Activated CD8-positive, alpha-beta memory T cell treated with anti-CD3 and anti-CD28 coated beads, Interleukin-2, amount 50 U/mL, for 48 hours (primary cell): ENCODE data around the gene CRTC1.
"Not testable (repeated sequence)": the region's sequence is repeated elsewhere in the genome, so short reads cannot be mapped to it uniquely, and the experiment has no call there.

ENCODE experiments used
- DNase-seq: peaks from one replicate; pipeline ENCODE4 v3.0.0-alpha.2; 2020

The CRTC1 gene

DNA sequence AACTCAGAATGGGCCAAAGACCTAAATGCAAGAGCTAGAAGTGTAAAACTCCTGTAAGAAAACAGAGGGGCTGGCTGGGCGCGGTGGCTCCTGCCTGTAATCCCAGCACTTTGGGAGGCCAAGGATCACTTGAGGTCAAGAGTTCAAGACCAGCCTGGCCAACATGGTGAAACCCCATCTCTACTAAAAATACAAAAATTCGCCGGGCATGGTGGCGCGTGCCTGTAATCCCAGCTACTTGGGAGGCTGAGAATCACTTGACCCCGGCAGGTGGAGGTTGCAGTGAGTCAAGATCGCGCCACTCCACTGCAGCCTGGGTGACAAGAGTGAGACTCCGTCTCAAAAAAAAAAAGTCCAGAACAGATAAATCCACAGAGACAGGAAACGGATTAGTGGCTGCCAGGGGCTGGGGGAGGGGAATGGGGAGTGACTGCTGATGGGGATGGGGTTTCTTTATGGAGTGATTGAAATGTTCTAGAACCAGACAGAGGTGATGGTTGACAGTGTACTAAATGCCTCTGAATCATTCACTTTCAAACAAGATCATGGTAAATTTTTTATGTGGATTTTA, 50.4 kb downstream of the CRTC1 start:
- not testable (repeated sequence) for DNase-seq

DNA sequence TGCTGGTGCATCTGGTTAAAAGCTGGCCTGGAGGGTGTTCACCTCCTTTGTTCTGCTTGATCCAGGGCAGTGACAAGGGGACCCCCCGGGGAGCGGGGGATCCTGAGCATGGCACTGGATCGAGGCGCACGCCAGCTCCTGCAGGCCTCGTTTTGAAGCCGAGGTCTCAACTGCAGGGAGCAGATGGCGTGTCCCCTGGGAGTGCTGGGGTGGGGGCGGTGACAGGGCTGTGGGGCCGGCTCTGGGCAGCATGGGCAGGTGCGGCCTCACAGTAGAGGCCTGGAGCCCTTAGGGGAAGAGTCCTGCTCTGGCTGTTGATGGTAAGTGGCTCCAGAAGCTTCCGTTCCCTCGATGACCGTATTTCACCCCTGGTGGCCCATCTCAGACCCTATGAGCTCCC, 51.8 kb downstream of the CRTC1 start:
- no peak for DNase-seq

DNA sequence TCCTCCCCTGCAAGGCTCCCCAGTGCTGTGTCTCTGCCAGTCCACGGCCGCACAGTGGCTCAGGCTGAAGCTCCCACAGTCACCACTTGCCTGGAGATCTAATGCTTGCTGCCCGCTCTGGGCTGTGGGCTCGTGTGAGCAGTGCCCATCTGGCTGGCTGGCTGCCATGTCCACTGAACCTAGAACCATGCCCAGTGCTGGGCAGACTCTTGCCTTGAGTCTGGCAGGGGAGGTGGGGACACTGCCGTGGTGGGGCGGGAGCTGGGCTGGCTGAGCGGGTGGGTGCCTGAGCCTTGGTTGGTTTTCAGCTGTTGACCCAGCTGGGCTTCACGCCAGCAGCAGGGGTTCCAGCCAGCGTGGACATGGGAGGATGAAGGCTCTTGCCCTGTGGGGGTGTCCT, 52.3 kb downstream of the CRTC1 start:
- DNase-seq, result no peak

DNA sequence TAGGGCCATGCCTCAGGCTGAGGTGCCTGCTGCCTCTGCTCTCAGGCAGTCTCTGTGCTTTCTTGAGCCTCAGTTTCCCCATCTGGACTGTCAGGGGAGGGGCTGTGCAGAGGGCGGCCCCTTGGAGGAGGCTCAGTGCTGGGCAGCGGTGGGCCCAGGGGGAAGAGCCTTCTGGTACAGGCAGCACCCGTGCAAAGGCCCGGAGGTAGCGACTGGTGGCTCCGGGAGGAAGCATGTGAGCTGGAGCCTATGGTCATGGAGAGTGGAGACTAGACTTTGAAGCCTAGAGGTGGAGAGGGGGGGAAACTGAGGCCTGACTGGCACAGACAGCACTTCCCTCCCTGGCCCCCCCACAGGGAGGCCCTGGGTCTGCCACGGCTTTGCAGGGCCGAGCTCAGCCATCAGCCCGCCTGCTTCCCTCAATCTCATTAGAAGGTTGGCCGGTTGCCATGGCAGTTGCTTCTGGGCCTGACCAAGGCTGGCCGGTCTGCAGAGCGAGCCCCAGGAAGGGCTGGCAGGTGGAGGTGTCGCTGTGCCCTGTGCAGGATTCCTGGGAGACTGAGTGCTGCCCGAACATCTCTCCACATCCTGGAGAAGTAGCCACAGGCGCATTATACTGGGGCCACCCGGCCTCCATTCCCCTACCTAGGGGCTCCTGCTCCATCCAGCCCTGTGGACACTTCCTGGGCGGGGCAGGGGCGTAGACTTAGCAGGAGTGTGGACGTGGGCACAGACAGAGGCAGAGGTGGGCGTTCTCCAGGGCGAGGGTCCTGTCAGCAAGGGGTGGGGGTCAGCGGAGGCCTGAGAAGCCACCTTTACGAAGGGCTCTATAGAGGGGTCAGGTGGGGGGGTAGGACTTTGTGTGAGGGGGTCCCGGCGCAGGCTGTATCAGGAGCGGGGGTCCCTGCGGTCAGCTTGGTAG, 53.2 kb downstream of the CRTC1 start:
- no peak for DNase-seq

DNA sequence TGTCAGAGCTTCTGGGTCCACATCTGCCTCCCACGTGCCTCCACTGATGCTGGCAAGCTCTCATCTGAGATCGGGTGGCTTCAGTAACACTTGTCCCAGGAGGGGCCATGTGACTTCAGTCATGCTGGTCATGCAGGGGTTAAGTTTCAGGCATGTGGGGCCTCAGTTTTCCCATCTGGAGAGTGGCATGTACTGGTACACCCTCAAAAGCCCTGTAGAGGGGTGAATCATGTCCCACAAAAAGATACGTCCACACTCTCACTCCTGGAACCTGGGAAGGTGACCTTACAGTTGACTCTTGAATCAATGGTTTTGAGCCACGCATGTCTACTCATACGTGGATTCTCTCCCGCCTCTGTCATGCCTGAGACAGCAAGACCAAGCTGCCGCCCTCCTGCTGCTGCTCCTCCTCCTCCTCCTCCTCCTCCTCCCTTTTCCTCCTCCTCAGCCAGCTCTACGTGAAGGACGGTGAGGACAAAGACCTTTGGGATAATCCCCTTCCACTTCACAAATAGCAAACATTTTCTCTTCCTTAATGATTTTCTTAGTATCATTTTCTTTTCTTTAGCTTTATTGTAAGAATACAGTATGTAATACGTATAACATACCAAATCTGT, 54.0 kb downstream of the CRTC1 start:
- DNase-seq, result no peak

DNA sequence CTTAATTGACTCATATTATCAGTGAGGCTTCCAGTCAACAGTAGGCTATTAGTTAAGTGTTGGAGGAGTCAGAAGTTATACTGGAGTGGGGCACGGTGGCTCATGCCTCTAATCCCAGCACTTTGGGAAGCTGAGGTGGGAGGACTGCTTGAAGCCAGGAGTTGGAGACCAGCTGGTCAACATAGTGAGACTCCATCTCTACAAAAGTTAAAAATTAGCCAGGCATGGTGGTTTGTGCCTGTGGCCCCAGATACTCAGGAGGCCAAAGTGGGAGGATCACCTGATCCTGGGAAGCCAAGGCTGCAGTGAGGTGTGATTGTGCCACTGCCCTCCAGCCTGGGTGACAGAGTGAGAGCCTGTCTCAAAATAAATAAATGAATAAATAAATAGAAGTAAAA, 54.5 kb downstream of the CRTC1 start:
- DNase-seq, result no peak

DNA sequence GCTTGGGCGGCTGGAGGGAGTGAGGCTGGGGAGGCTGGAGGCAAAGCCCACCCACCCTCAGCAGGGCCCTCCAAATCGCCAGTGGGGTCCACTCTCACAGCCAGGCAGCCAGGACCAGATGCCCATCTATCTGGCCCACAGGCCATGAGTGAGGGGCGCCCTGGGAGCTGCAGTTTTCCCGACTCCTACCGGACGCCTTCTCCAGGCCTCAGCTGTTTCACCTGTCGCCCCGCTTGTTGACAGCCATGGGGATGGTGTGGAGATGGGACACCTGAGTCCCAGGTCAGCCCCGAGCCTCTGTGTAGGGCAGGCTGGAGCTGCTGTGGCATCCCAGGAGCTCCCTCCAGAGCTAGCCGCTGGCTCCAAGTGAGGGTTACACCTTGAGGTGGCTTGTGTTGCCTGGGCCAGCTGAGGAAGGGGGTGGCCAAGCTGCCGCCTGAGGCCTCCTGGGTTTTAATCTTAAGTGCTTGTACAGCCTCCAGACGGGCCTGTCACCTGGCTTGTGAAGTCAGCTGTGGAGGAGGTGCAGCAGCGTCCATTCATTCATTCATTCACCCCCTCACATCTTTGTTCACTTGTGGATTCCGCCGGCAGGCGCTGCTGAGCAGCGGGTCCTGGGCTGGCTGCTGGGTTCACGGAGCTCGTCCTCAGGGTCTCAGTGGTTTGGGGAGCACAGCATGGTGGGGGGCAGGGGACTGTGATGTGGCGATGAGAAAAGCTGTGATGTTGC, 55.6 kb downstream of the CRTC1 start:
- no peak for DNase-seq

DNA sequence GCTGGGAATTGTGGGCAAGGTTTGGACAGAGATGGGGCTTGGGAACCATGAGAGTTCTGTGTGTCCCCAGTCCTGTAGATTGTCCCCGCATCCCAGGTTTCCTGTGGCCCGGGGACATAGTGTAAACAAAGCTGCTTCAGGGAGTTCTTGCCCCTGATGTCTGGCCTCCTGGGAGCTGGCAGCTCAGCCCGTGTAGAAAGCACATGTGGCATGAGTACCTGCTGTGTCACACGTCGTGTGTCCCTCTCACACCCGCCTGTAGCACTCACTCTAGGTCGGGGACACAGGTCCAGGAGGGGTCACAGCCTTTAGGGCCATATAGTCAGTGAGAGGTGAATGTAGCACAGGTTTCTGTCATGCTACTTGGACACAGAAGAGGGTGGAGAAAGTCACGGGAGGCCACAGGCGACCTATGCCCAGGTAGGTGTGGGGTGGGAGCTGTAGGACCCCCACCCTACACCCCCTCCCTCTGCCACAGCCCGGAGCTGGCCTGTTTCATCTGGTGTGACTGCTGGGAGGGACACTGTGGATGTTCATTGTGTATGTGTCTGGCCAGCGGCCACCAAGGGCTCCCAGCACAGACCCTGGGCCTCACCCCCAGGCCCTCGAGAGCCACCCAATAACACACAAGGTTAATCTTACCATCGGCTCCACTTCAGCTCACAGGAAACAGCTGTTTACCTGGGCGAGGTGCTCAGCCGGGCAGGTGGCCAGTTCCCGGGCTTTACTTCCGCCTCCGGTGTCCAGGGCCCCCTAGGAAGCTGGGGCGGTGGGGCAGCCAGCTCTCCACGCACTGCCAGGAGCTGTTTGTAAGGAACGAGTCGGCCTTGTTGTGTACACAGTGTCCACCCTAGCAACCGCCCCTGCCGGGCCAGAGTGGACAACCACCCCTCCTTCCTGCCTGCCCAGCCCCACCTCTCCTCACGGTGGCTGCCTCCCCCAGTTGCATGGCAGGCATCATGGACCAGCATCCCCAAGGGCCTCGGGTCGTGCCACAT, 57.9 kb downstream of the CRTC1 start:
- DNase-seq, result no peak

DNA sequence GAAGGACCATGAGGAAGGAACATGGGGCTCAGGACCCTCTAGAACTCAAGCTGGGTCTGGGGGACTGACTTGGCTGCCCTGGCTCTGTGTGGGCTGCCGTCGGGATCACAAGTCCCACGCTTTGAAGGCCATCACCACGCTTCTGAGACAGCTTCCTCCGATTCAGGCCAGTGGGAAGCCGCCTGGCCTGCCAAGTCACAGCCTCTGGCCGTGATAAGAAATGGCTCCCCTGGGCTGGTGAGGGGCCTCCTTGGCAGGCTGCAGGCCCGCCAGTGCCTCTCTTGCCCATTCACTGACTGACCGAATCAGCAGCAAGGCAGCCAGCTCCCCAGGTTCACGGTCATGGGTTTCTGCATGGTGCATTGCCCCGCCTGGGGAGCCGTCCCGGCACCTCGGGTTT, 58.8 kb downstream of the CRTC1 start:
- no peak for DNase-seq

DNA sequence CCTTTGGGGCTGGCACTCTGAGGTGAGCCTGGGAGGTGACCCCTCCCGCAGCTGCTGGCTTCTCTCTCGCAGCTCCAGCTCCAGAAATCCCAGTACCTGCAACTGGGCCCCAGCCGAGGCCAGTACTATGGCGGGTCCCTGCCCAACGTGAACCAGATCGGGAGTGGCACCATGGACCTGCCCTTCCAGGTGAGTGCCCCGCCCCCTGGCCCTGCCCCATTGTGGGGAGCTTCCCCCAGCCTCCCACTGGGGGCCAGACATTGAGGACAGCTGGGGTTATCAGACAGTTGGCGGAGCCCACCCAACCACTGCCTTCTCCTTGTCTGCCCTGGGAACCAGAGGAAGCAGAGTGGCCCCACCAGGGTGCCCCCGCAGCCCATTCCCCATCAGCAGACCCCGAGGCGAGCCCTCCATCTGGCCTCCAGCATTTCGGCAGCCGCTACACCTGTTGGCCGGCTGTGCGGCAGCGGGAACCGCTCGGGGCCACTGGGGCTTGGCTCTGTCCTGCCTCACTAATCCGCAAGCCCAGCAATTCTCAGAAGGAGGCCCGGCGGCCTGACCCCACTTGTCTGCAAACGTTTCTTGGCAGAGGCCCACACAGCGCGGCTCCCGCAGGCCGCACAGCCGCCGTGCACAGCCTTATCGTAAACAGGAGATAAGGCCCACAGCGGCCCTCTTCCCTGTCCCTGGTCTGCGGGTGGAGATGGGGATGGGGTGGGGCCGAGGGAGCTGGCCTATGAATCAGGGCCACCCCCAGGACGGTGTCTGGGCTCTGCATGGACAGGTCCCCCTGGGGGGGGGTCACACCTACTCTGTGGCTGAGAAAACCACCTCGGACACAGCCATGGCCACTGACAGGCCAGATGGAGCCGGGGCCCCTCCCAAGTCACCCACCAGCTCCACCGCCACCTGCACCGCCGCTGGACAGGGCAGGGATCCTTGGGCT, 59.6 kb downstream of the CRTC1 start:
- DNase-seq, result no peak

DNA sequence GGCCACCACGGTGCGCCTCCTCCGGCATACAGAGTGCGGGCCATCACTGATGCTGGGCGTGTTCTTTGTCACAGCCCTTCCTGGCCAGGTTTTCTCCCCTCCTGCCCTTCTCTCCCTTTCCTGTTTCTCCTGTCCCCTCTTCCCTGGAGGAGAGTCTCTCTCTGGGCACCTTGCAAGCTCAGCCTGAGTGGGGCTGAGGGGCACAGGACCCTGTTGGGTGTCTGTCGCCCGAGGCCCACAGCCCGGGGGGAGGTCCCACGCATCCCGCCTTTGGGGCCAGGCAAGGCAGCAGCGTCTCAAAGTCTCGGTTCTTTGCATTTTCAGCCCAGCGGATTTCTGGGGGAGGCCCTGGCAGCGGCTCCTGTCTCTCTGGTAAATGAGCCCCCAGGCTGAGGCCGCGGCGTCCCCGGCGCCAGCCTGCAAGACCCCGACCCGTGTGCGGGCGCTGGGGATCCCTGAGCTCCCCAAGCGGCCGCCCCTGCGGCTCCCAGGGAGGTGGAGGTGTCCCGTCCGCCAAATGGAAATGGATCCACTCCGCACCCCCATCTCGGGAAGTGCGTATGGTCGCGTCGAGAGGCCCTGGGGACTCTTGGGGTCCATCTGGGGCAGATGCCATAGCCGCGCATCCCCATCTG, 60.4 kb downstream of the CRTC1 start:
- no peak for DNase-seq

DNA sequence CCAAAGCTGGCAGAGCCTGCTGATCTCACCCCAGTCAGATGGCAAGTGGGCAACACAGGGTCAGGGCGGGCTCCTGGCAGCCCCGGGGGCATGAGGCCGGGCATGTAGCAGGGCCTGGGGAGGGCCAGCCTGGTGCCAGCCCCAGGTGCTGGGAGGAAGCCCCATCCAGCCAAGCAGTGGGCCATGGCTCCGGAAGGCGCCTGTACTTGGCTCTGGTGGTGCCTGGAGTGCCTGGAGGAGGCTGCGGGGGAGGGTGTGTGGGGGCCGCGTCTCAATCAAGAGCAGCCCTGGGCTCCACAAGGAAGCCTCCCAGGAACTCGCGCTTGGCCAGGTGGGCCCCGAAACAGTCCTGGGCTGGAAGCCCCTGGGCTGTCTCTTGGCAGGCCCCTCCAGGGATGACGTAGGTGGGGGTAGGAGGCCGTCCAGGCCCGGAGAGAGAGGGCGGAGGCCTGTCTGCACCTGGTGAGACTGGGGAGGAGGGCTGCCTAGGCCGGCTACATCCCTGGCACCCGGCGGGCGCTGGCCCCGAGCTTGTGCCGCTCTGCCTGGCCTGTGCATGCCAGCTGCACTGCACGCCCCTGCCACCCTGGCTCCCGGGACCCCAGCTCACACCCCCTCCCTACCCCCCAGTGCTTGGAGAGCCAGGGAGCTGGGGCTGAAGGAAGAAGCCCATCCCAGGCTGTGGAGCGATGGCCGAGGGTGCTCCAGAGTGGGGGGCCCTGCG, 61.7 kb downstream of the CRTC1 start:
- no peak for DNase-seq

DNA sequence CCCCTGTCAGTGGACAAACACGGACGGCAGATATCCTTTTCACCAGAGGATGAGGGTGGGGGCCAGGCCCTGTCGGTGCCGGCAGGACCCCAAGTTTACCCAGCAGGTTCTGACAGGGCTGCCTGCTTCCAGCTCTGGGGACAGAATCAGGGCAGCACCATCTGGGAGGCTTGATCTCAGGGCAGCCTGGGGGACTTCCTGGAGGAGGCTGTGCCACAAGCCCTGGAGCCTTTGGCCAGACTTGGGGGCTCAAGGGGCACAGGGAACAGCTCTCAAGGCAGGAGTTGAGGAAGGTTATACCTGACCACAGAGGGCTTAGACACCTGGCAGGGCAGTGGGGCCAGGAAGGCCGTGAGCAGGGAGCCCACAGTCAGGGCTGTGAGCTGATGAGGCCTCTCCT, 62.5 kb downstream of the CRTC1 start:
- no peak for DNase-seq

DNA sequence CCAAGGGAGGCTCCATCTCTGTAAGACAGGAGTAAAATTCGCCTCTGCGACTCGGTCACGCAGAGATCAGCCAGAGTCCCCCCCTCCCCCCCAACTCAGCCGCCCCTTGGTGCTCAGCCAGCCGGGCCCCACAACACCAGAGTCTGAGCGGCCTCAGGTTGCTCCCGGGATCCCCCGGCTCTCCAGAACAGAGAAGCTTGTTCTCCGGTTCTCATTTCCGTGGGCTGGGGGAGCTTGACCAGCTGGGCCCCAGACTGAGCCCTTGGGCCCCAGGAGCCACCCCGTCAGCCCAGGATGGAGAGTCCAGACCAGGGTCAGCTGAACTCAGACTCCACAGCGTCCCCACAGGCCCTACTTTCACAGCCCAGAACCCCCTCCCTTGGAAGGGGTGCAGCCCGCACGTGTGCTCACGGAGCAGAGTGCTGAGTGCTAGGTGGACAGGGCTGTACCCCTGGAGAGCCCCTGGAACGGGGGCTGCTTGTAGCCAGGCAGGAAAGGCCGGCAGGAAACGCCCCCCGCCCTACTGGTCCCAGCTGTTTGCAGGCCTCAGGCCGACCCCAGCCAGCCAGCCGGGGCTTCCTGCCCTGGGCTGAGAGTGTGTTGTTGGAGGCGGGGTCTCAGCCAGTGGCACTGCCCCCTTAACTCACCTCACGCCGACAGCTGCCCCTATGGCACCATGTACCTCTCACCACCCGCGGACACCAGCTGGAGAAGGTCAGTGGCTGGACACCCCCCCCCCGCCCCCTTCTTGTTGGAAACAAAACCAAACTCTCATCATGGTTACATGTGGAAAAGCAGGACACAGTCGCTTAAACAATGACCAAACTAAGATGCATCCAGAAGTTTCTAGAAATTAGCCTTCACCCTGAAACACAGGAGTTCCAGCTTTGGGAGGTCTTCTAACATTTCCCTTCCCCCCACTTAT, 63.2 kb downstream of the CRTC1 start:
- DNase-seq, result no peak

DNA sequence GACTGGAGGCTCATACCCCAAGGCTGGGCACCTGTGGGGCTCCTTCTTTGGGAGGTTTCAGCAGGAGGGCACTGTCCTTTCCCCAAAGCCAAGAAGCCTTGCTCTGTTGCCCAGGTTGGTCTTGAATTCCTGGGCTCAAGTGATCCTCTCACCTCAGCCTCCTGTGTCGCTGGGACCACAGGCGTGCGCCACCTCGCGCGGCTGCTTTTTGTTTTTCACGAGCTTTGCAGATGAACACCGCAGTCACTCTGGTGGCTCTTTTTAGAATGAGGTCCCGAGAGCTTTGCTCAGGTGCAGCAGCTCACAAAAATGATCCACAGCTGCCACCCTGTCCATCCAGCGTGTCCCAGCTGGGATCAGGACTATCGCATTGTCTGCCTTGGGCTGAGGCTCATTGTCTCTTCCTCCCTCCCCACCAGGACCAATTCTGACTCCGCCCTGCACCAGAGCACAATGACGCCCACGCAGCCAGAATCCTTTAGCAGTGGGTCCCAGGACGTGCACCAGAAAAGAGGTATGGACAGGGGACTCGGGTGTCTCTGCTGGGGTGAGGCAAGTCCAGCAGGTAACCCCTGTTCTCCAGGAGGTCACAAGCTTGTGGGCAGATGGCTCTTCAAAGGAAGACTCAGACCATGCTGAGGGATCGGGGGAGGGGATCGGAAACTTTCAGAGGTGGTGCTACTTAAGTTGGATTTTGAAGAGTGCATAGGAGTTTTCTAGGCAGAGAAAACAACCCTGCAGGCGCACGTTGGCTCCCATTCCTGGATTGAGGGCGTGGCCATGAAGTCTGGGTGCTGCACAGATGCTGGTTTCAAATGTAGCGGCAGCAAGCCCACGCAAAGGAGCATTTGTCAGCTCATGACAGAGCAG, 66.1 kb downstream of the CRTC1 start:
- DNase-seq, result no peak

DNA sequence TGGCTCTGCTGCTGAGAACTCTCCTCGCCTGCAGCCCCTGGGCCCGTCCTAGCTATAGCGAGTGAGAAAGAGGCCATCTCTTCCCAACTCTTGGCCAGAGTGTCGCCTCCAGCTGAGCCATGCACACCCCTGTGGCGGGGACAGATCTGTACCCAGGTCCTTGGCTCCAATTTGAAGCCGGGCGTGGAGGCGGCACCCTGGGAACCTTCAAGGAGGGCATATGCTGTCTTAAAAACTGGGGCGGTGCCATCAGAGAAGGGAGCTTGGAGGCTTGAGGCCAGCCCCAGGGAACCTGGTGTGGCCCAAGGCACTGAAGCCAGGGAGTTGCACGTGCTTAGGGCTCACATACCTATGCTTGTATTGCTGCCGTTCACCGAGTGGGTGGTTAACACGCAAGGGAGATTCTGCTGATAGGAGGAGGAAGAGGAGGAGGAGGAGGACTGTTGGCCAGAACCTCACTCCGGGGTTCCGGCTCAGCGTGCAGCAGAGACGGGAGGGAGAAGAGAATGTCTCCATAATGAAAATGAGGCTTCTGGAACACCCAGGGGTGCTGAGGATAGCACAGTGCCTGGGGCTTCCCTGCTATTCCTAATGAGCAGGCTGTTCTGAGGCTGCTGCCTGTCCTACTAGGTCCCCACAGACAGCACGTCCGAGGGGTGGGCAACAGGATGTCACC, 67.0 kb downstream of the CRTC1 start:
- no peak for DNase-seq

DNA sequence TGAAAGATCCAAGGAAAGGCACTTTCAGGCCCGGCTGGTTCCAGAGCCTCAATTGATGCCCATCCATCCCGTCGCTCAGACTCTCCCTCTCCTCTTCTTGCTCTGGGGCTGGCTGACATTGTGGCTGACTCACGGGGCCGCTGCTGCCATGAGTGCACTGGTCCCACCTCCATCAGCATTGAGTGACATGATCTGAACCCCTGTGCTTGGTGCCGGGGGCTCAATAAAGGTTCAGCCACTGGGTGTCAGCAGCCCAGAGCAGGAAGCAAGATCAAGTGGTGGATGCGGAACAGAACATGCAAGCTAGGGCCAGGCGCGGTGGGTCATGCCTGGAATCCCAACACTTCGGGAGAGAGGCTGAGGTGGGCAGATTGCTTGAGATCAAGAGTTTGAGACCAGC, 68.1 kb downstream of the CRTC1 start:
- DNase-seq, result no peak
